ENCODE measurements around the gene EPS8L3.

The EPS8L3 gene

DNA sequence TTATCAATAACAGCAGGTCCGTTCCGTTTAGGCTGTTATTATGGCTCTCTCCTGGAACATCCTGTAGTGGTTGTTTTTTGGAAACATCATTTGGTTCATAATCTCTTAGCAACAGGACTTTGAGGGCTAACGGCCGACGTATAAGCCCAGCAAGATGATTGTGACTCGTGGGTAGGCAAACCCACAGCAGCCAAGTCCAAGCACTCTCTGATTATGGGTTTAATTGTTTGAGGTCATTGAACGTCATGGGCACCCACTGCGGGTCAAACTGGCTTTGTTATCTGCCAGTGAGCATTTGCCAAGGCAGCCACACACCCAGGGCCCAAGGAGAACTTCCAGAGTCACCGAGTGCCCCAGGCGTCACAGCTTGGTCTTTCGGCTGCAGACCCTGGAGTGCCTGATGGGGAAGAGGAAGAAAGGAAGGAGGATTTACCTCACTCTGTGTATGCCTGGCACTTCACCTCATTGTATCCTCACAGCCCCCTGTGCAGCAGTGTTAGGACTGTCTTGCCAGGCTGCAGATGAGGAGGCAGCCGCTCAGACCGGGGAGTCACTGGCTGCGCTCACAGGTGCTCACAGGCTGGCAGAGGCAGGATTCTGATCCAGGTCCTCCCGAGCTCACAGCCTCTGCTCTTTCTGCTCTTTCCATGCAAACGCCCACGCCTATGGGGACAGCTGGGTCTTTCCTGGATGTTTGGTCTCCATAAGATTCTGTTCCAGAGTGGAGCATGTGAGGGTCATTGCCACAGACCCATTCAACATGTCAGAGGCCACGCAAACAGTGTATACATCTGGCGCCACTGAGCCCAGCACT, 30.8 kb upstream of the EPS8L3 start:
- no peak for DNase-seq
- no peaks in the 10 kb centered on the region for H3K36me3 ChIP-seq
- TF ChIP-seq, protein P1, sequence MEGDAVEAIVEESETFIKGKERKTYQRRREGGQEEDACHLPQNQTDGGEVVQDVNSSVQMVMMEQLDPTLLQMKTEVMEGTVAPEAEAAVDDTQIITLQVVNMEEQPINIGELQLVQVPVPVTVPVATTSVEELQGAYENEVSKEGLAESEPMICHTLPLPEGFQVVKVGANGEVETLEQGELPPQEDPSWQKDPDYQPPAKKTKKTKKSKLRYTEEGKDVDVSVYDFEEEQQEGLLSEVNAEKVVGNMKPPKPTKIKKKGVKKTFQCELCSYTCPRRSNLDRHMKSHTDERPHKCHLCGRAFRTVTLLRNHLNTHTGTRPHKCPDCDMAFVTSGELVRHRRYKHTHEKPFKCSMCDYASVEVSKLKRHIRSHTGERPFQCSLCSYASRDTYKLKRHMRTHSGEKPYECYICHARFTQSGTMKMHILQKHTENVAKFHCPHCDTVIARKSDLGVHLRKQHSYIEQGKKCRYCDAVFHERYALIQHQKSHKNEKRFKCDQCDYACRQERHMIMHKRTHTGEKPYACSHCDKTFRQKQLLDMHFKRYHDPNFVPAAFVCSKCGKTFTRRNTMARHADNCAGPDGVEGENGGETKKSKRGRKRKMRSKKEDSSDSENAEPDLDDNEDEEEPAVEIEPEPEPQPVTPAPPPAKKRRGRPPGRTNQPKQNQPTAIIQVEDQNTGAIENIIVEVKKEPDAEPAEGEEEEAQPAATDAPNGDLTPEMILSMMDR (IDR thresholded peaks at IDR 0.05; ENCODE audit: low read depth, low read length) = no peak
- peaks cover 29% of the 10 kb centered on the region for H3K4me1 ChIP-seq
- no peaks in the 10 kb centered on the region for H3K27me3 ChIP-seq
- no peak overlapping the region for H3K4me3 ChIP-seq (ENCODE audit: low read depth, low read length)
- H3K9me3 ChIP-seq = no peaks in the 10 kb centered on the region

DNA sequence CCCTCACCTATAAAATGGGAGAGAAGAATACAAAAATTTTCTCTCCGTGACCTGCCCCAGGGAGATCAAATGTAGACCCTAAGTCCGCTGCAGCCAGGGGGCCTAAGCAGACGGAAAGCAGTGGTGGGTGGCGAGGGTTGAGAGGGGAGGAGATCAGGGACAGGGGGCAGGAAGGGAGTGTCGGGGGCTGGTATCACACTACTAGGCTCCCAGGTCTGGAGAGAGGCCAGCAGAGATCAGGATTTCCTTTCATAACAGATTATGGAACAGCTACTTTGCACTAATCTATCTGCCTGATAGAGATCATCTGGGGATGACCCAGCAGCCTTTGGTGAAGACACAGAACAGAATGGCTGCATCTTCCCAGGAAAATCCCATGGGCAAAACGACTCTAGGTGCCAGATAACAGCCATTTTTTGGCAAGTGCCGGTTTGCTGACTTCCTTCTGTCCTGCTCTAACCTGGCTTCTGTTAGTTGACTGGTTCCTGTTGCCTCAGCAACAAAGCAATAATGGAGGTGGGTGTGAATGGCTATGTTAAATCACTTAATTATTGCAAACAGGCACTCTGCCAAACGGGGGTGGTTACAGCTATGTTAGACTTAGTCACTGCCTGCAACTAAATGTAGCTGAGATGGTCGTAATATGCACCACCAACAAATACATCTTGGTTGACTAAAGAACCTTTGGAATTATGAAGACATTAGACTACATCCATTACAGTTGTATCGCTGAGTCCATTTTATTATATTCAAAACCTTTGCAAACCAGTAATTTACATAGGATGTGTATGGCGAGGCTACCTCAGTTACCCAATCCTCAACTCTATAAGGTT, 30.0 kb upstream of the EPS8L3 start:
- Histone ChIP-seq H3K4me3 (ENCODE audit: low read depth, low read length) (peak overlapping the region; percentile 7; the same call in 1 of the 2 replicates), H3K36me3 (no peaks in the 10 kb centered on the region), H3K27me3 (no peaks in the 10 kb centered on the region), H3K4me1 (peaks cover 29% of the 10 kb centered on the region), H3K9me3 (no peaks in the 10 kb centered on the region)
- TF ChIP-seq, protein P1 (IDR thresholded peaks at IDR 0.05; ENCODE audit: low read depth, low read length) = peak; percentile 19; the same call in 1 of the 2 replicates
- DNase-seq = peak; percentile 52

DNA sequence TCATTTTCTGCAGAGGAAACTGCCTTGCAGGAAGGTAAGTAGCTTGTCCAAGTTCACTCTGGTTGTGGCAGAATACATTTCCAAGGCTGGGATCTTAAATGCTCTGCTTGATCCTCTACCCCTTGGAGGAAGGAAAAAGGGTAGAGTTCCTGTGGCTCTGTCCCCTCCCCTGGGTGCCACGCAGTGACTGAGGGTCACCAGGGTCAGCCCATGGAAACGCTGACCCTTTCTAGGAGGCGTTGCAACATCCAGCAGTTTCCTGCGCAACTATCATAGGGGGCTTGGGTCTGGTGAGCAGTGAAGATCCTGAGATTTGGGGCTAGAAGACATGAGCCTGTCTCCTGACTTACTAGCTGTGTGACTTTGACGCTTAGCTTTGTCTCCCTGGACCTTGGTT, 29.4 kb upstream of the EPS8L3 start:
- Histone ChIP-seq H3K36me3 (no peaks in the 10 kb centered on the region), H3K4me1 (peaks cover 29% of the 10 kb centered on the region), H3K4me3 (ENCODE audit: low read depth, low read length) (peak overlapping the region; percentile 7; the same call in 1 of the 2 replicates), H3K27me3 (no peaks in the 10 kb centered on the region), H3K9me3 (no peaks in the 10 kb centered on the region)
- TF ChIP-seq, protein P1 (IDR thresholded peaks at IDR 0.05; ENCODE audit: low read depth, low read length) = no peak
- no peak for DNase-seq

DNA sequence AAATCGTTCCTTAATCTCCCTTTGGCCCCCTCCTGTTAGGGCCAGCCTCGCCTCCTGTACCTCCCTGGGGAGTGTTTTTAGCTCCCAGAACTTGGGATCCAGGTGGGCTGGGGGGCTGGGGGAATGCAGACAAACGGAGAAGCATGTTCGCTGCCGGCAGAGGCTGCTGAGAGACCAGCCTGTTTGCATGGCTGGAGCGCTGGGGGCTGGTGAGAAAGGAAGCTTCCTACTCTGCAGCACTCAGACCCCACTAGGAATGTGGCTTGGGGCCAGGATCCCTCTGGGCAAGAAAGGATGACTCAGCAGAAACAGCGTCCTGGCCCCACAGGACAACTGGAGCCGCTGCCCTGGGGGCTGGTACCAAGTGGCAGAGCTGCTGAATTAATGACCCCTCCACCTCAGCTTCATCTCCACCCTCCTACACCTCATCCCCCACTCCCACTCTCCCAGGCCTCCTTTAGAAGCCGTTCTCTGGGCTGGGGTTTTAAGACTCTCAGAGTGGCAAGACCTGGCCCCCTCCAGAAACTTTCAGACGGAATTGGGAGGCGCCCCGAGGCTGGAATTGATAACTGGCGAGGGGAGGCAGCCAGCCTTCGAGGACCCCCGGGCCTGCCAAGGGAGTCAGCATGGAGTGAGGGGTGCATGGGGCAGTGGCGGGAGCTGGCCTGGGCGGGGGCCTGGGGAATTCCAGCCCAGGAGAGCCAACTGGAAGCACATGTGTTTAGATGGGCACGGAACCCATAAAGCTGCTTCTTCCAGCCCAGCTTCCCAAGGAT, 28.5 kb upstream of the EPS8L3 start:
- TF ChIP-seq, protein P1 (IDR thresholded peaks at IDR 0.05; ENCODE audit: low read depth, low read length) = peak; percentile 62
- no peaks in the 10 kb centered on the region for H3K27me3 ChIP-seq
- H3K9me3 ChIP-seq = no peaks in the 10 kb centered on the region
- peaks cover 29% of the 10 kb centered on the region for H3K4me1 ChIP-seq
- DNase-seq = peak; percentile 96
- no peaks in the 10 kb centered on the region for H3K36me3 ChIP-seq
- peak overlapping the region; percentile 13; the same call in 1 of the 2 replicates for H3K4me3 ChIP-seq (ENCODE audit: low read depth, low read length)

DNA sequence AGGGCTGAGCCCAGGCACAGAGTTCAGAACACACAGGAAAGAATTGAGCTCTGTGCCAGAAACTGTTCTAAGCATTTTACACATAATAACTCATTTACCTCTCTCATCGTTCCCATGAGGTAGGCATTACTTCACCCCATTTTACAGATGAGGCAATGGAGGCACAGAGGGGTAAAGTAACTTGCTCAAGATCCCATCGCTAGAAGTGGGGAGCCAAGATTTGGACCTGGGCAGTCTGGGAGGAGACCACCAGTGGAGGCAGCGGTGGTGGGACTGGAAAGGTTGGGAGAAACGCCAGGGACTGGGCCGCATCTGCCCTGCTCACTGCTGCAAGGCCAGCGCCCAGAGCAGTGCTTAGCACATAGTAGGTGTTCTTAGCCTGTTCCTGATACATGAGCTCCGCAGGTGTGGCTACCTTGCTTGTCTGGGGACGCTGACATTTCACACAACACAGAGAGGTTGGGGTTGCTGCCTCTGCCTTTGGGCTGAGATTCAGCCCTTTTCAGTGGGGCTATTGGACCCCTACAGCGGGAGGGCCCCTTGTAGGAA, 27.8 kb upstream of the EPS8L3 start:
- no peak overlapping the region for H3K4me3 ChIP-seq (ENCODE audit: low read depth, low read length)
- H3K9me3 ChIP-seq = no peaks in the 10 kb centered on the region; the same call in 1 of the 2 replicates
- H3K4me1 ChIP-seq = peaks cover 29% of the 10 kb centered on the region
- no peak for DNase-seq
- no peaks in the 10 kb centered on the region for H3K27me3 ChIP-seq
- TF ChIP-seq, protein P1 (IDR thresholded peaks at IDR 0.05; ENCODE audit: low read depth, low read length) = no peak
- no peaks in the 10 kb centered on the region for H3K36me3 ChIP-seq
